Measurements from ENCODE around the gene IZUMO4.

DNA sequence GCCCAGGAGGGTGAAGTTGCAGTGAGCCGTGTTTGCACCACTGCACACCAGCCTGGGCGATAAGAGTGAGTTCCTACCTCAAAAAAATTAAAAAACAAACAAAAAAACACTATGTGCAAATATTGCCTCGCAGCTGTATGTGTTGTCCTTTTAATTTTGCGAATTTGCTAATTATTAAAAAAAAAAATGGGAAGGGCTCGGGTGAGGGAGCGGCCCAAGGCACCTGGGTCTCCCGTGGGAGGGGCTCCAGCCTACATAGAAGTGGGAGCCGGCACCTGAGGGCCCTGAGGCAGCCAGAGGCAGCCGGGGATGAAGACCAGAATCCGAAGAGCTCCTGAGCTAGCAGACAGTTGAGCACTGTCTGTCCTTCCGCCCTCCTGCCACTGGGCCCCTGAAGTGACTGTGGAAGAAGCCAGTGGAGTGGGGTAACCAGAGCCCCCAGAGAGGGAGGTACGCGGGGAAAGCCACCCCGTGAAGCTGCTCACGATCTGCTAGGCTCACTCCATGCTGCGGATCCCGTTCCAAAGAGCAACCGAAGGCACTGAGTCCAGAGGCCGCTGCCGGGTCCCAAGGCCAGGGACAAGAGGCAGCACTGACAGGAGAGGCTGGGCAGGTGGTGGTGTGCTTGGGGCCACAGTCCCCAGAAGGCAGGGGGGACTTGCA lies 6.5 kb downstream of the IZUMO4 start:
- TF ChIP-seq, protein P1, sequence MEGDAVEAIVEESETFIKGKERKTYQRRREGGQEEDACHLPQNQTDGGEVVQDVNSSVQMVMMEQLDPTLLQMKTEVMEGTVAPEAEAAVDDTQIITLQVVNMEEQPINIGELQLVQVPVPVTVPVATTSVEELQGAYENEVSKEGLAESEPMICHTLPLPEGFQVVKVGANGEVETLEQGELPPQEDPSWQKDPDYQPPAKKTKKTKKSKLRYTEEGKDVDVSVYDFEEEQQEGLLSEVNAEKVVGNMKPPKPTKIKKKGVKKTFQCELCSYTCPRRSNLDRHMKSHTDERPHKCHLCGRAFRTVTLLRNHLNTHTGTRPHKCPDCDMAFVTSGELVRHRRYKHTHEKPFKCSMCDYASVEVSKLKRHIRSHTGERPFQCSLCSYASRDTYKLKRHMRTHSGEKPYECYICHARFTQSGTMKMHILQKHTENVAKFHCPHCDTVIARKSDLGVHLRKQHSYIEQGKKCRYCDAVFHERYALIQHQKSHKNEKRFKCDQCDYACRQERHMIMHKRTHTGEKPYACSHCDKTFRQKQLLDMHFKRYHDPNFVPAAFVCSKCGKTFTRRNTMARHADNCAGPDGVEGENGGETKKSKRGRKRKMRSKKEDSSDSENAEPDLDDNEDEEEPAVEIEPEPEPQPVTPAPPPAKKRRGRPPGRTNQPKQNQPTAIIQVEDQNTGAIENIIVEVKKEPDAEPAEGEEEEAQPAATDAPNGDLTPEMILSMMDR (IDR thresholded peaks at IDR 0.05 in 4 of 5, conservative IDR thresholded peaks at IDR 0.05 in 1 of 5) = no peak
- no peak for TF ChIP-seq POLR2A (IDR thresholded peaks at IDR 0.05)

Data from gastrocnemius medialis (tissue), 4 donors.